GM12864 (cell line): ENCODE measurements around the gene POLR2H.

ENCODE experiments used
- DNase-seq: peaks from one replicate; pipeline ENCODE4 v3.0.0-alpha.2; 2011; ENCODE audit warnings: low read depth
- H3K4me3 ChIP-seq: 2 replicates; pipeline ENCODE4 v1.5.1; 2011; ENCODE audit warnings: mild to moderate bottlenecking, low read depth, low read length, control low read depth
- TF ChIP-seq, protein P1 (sequence below): IDR thresholded peaks from 2 replicates; pipeline ENCODE4 v1.5.1; 2011; ENCODE audit warnings: low read depth, mild to moderate bottlenecking, moderate library complexity, low read length, control low read depth, inconsistent platforms; ENCODE audit errors: missing control alignments

The POLR2H gene

DNA sequence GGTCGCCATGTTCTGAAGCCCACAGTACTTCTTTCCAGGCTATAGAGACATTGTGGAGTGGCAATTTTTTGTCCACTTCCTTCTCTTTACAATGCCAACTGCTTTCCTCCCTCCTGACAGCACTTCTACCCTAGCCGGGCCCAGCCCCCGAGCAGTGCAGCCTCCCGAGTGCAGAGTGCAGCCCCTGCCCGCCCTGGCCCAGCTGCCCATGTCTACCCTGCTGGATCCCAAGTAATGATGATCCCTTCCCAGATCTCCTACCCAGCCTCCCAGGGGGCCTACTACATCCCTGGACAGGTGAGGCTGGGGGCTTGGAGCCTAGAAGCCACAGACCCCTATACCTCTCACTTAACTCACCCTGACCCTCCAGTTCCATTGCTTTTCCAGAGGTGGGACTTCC lies 44.3 kb upstream of the POLR2H start:
- H3K4me3 ChIP-seq: no peak overlapping the region
- TF ChIP-seq, protein P1, sequence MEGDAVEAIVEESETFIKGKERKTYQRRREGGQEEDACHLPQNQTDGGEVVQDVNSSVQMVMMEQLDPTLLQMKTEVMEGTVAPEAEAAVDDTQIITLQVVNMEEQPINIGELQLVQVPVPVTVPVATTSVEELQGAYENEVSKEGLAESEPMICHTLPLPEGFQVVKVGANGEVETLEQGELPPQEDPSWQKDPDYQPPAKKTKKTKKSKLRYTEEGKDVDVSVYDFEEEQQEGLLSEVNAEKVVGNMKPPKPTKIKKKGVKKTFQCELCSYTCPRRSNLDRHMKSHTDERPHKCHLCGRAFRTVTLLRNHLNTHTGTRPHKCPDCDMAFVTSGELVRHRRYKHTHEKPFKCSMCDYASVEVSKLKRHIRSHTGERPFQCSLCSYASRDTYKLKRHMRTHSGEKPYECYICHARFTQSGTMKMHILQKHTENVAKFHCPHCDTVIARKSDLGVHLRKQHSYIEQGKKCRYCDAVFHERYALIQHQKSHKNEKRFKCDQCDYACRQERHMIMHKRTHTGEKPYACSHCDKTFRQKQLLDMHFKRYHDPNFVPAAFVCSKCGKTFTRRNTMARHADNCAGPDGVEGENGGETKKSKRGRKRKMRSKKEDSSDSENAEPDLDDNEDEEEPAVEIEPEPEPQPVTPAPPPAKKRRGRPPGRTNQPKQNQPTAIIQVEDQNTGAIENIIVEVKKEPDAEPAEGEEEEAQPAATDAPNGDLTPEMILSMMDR: no peak
- no peak for DNase-seq

DNA sequence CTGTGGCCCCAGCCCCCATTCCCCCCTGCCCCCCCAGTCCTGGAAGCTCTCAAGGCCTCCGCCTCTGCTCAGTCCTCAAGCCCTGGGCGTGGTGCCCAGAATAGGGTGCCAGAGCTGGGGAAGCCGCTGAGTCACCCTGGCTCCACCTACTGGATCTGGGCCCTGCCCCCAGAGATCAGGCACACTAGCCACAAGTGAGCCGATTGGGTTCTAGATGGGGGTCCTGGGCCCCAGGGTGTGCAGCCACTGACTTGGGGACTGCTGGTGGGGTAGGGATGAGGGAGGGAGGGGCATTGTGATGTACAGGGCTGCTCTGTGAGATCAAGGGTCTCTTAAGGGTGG lies 41.4 kb upstream of the POLR2H start:
- no peak for DNase-seq
- no peak overlapping the region for H3K4me3 ChIP-seq
- TF ChIP-seq, protein P1: no peak

DNA sequence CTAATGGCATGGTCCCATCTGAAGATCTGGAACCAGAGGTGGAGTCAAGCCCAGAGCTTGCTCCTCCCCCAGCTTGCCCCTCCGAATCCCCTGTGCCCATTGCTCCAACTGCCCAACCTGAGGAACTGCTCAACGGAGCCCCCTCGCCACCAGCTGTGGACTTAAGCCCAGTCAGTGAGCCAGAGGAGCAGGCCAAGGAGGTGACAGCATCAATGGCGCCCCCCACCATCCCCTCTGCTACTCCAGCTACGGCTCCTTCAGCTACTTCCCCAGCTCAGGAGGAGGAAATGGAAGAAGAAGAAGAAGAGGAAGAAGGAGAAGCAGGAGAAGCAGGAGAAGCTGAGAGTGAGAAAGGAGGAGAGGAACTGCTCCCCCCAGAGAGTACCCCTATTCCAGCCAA lies 39.8 kb upstream of the POLR2H start:
- TF ChIP-seq, protein P1: no peak
- no peak for DNase-seq

DNA sequence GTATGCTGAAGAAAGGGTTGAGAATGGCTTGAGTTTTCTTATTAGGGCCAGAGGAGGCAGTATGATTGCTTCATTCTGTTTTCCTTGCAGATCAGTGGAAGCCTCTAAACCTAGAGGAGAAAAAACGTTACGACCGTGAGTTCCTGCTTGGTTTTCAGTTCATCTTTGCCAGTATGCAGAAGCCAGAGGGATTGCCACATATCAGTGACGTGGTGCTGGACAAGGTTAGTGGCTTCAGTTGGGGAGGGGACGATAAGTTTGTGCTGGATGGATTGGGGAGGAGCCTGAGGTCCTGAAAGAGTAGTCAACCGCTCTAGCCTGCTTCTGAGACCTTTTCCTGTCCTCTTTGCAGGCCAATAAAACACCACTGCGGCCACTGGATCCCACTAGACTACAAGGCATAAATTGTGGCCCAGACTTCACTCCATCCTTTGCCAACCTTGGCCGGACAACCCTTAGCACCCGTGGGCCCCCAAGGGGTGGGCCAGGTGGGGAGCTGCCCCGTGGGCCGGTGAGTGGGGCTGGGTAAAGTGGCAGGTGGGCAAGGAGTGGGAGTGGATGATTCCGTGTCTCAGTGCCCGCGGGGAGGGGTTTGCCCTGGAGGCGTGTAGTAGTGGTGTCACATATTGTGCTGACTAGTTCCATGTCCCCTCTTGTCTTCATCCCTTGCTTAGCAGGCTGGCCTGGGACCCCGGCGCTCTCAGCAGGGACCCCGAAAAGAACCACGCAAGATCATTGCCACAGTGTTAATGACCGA lies 38.6 kb upstream of the POLR2H start:
- no peak for DNase-seq
- no peak overlapping the region for H3K4me3 ChIP-seq
- TF ChIP-seq, protein P1: no peak

More for the DNA sequence above, 39.8 kb upstream of the POLR2H start:
- H3K4me3 ChIP-seq: no peak overlapping the region

DNA sequence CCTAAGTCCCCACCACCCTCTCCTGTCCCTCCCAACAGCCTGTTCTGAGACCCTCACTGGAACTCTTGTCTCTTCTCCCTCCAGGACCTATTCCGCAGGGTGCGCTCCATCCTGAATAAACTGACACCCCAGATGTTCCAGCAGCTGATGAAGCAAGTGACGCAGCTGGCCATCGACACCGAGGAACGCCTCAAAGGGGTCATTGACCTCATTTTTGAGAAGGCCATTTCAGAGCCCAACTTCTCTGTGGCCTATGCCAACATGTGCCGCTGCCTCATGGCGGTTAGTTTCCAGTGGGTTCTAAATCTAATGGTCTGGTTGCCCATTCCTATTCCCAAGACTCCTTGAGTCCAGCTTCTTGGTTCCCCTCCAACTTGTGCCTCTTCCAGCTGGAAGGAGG lies 37.8 kb upstream of the POLR2H start:
- DNase-seq: no peak
- no peak overlapping the region for H3K4me3 ChIP-seq
- TF ChIP-seq, protein P1: no peak

DNA sequence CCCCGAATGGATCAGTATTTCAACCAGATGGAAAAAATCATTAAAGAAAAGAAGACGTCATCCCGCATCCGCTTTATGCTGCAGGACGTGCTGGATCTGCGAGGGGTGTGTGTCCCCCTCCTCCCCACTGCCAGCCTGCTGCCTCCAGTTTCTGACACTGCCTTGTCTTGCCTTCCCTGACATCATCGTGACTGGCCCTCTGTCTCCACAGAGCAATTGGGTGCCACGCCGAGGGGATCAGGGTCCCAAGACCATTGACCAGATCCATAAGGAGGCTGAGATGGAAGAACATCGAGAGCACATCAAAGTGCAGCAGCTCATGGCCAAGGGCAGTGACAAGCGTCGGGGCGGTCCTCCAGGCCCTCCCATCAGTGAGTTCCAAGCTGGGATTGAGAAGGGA lies 36.2 kb upstream of the POLR2H start:
- TF ChIP-seq, protein P1: no peak
- no peak for DNase-seq
- H3K4me3 ChIP-seq: no peak overlapping the region

DNA sequence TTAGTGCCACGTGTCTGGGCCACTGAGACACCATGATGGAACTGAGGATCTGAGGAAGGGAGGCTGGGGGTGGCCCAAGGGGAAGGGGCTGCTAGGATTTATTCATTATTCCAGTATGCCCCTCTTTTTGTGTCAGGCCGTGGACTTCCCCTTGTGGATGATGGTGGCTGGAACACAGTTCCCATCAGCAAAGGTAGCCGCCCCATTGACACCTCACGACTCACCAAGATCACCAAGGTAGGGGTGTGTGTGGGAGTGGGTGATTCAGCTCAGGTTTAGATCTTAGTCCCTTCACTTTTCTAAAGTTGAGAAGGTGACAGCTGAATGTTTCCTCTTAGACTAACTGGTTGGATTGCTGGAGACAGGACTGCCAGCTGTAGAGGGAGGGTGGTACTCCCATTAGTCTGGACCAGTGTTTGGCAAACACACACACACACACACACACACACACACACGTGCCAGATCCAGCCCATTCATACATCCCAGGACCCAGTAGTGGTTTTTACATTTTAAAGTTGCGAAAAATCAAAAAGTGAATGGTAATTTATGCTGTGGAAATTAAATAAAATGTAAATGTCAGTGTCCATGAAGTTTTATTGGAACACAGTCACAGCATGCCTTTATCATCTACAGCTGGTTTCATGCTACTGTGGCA lies 35.7 kb upstream of the POLR2H start:
- no peak for DNase-seq
- H3K4me3 ChIP-seq: no peak overlapping the region
- TF ChIP-seq, protein P1: no peak
